Body of pancreas (tissue), 4 donors: ENCODE measurements around the gene EMC1. TPM values are rescaled to one million over a fixed set of nuclear protein-coding genes. Genes with fewer than 3 reads are reported as not detected.
"Not testable (repeated sequence)": the region's sequence is repeated elsewhere in the genome, so short reads cannot be mapped to it uniquely, and the experiment has no call there.

Experiments
- ATAC-seq: fragments of 150-250 bp; one replicate; pipeline ENCODE4 v1.9.1; 2016
- DNase-seq, 4 donors: peaks; one replicate each; pipeline ENCODE4 v3.0.0-alpha.2; 2019
- H3K27ac ChIP-seq, 4 donors: fragments of 200-600 bp; sonication (generic); 1 replicate in 3 of 4; 2 replicates in 1 of 4; pipeline versions ENCODE4 v1.5.1 to v1.6.1; 2016 to 2019; ENCODE audit warnings: mild to moderate bottlenecking in 1 of 4, mixed read lengths in 1 of 4, moderate library complexity in 1 of 4
- H3K27me3 ChIP-seq, 2 donors: fragments of 200-600 bp; sonication (generic); one replicate each; pipeline ENCODE4 v1.6.0; 2016; ENCODE audit warnings: mild to moderate bottlenecking in 1 of 2
- H3K36me3 ChIP-seq, 2 donors: fragments of 200-600 bp; sonication (generic); replicated peaks in 1 of 2; 2 replicates each; pipeline ENCODE4 v1.5.1; 2016; ENCODE audit warnings: low read depth in 2 of 2; ENCODE audit not compliant: insufficient read depth in 1 of 2
- H3K4me1 ChIP-seq: fragments of 200-600 bp; sonication (generic); one replicate; pipeline ENCODE4 v1.6.0; 2016
- H3K4me3 ChIP-seq, 2 donors: fragments of 200-600 bp; sonication (generic); 1 replicate in 1 of 2; 2 replicates in 1 of 2; pipeline ENCODE4 v1.5.1; 2016 to 2019
- H3K9me3 ChIP-seq, 3 donors: fragments of 200-600 bp; sonication (generic); 1 replicate in 2 of 3; 2 replicates in 1 of 3; pipeline ENCODE4 v1.5.1; 2016
- POLR2A ChIP-seq, 3 donors: fragments of 450-650 bp; IDR thresholded peaks; one replicate each; pipeline ENCODE4 v1.6.1; 2016; ENCODE audit warnings: antibody characterized with exemption in 3 of 3, mild to moderate bottlenecking in 2 of 3
- WGBS, 2 donors: methylation state at CpG; one replicate each; pipeline ENCODE4 v1.1.5; 2017; 5-methylcytosine and 5-hydroxymethylcytosine counted together
- intact Hi-C: fragments of 100-400 bp; cut with DNase I; formaldehyde crosslinking; loops from one replicate; pipeline ENCODE4 v1.15.1; 2023
- total RNA-seq, 2 donors: library from RNA; depleted of rRNA; stranded (reverse); fragments of >200 nt; gene quantifications; one replicate each; pipeline ENCODE4 v1.1.0, GENCODE V29; 2016
- TF ChIP-seq, protein P1 (sequence below), 7 experiments: fragments of 450-650 bp in 4 of 7; fragments of 200-600 bp in 3 of 7; sonication (generic) in 3 of 7; IDR thresholded peaks; one replicate each; pipeline ENCODE4 v1.5.1; 2016 to 2019; ENCODE audit warnings: antibody characterized with exemption in 7 of 7

Gene EMC1
- total RNA-seq, 2 donors from 2014 or later, result 15.3 to 23.7 TPM

DNA sequence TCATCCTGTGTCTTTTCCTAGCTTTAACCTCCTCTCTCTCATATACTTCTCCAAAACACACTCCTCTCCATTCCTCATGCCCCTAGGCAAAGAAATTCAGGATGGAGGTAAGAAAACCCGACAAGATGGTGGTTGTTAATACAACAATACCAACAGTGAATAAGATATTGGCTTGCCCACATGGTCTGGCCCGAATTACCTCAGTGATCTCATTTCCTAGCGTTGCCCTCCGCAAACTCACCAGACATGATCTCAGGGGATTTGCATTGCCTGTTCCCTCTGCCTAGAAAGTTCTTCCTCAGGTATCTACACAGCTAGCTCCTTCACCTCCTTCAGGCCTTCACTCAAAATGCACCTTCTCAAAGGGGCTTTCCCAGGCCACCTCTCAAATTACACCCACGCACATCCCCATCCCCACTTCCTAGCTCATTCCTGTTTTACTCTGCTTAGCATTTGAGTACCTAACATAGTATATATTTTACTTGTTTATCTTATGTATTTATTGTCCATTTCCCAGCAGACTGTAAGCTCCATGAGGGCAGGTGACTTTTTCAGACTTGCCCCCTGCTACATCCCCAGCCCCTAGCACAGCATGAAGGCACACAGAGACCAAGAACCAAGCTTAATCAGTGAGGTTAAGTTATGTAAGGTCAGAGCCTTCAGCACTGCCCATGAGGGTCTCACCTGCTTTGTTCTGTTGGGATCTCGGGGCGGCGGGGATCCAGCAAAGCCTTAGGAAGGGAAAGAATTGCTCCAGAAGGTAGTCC is 31.1 kb downstream of the EMC1 start:
- peaks cover 0 to 9% of the 10 kb centered on the region in 2 donors for H3K36me3 ChIP-seq
- intact Hi-C loops, result no loop called here
- ATAC-seq (no peak), DNase-seq (no peak)
- H3K27ac ChIP-seq, result no peak overlapping the region
- 90 to 97% methylated on average over 8 of the region's 8 CpGs for WGBS, 2 donors
- H3K4me3 ChIP-seq, result no peak overlapping the region
- H3K4me1 ChIP-seq, result peaks cover 3% of the 10 kb centered on the region
- H3K27me3 ChIP-seq, result no peaks in the 10 kb centered on the region
- TF ChIP-seq POLR2A (IDR thresholded peaks at IDR 0.05), result no peak
- TF ChIP-seq, protein P1, sequence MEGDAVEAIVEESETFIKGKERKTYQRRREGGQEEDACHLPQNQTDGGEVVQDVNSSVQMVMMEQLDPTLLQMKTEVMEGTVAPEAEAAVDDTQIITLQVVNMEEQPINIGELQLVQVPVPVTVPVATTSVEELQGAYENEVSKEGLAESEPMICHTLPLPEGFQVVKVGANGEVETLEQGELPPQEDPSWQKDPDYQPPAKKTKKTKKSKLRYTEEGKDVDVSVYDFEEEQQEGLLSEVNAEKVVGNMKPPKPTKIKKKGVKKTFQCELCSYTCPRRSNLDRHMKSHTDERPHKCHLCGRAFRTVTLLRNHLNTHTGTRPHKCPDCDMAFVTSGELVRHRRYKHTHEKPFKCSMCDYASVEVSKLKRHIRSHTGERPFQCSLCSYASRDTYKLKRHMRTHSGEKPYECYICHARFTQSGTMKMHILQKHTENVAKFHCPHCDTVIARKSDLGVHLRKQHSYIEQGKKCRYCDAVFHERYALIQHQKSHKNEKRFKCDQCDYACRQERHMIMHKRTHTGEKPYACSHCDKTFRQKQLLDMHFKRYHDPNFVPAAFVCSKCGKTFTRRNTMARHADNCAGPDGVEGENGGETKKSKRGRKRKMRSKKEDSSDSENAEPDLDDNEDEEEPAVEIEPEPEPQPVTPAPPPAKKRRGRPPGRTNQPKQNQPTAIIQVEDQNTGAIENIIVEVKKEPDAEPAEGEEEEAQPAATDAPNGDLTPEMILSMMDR (IDR thresholded peaks at IDR 0.05), result no peak
- H3K9me3 ChIP-seq, result no peaks in the 10 kb centered on the region

DNA sequence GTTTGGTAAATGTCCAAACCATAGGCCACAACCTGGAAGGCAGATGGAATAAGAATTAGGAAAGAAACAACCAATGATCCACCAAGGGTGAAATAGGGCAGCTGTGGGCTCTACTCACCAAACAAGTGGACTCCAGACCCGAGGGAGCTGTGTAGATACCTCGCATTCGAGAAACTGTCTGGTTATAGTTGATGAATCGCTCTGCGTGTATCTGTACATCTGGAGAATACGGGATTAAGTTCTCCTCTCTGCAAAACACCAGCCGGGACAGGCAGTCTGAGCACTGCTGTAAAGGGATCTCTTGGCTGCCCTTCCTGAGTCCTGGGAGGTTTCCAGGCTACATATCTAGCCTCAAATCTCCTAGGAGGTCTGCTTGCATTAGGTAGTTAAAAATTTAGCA is 31.9 kb downstream of the EMC1 start:
- ATAC-seq (no peak), DNase-seq (no peak)
- peaks cover 3% of the 10 kb centered on the region for H3K4me1 ChIP-seq
- intact Hi-C loops, result no loop called here
- TF ChIP-seq, protein P1 (IDR thresholded peaks at IDR 0.05), result no peak
- no peak for TF ChIP-seq POLR2A (IDR thresholded peaks at IDR 0.05)
- H3K9me3 ChIP-seq, result no peaks in the 10 kb centered on the region
- no peak overlapping the region for H3K4me3 ChIP-seq
- WGBS, 2 donors, result 94% methylated on average over 7 of the region's 7 CpGs
- H3K27me3 ChIP-seq, result no peaks in the 10 kb centered on the region
- H3K36me3 ChIP-seq, result peaks cover 0 to 9% of the 10 kb centered on the region in 2 donors
- no peak overlapping the region for H3K27ac ChIP-seq

DNA sequence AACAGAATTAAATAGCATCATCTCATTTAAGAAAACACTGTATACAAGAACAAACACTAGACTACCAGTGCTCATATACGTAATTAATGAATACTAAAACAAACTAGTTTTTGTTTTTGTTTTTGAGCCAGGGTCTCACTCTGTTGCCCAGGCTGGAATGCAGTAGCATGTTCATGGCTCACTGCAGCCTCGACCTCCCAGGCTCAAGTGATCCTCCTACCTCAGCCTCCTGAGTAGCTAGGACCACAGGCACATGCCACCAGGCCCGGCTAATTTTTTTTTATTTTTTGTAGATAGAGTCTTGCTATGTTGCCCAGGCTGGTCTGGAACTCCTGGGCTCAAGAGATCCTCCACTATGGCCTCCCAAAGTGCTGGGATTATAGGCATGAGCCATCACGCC is 34.7 kb downstream of the EMC1 start:
- peaks cover 20% of the 10 kb centered on the region for H3K4me1 ChIP-seq
- H3K27me3 ChIP-seq, H3K9me3 ChIP-seq, H3K4me3 ChIP-seq, intact Hi-C loops, DNase-seq, ATAC-seq, H3K27ac ChIP-seq, H3K36me3 ChIP-seq: not testable (repeated sequence)
- 93 to 97% methylated on average over 4 of the region's 4 CpGs for WGBS, 2 donors

DNA sequence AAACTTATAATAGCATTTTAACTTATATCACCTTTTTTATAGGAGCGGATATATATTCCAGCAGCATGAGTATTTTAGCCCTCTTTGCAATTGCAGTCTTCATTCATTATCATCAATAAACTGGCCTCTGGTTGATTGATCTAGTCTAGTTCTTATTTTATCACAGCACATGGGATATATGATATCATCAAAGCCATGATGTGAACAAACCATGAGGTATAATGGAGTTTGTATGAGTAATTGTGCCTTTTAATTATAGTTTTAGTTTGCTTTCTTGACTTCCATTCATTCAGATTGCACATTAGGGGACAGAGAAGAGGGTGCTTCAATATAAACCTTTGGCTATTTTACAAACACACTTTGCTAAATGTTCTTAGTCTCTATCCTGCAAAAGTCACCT is 37.7 kb downstream of the EMC1 start:
- 89 to 100% methylated on average over 1 of the region's 1 CpG for WGBS, 2 donors
- intact Hi-C loops, result no loop called here
- TF ChIP-seq POLR2A (IDR thresholded peaks at IDR 0.05), result no peak
- TF ChIP-seq, protein P1 (IDR thresholded peaks at IDR 0.05), result no peak
- H3K27me3 ChIP-seq, result no peaks in the 10 kb centered on the region
- ATAC-seq (no peak), DNase-seq (no peak)
- H3K36me3 ChIP-seq, result no peaks in the 10 kb centered on the region
- no peaks in the 10 kb centered on the region for H3K9me3 ChIP-seq
- H3K27ac ChIP-seq, result no peak overlapping the region
- peaks cover 34% of the 10 kb centered on the region for H3K4me1 ChIP-seq
- H3K4me3 ChIP-seq, result no peak overlapping the region

DNA sequence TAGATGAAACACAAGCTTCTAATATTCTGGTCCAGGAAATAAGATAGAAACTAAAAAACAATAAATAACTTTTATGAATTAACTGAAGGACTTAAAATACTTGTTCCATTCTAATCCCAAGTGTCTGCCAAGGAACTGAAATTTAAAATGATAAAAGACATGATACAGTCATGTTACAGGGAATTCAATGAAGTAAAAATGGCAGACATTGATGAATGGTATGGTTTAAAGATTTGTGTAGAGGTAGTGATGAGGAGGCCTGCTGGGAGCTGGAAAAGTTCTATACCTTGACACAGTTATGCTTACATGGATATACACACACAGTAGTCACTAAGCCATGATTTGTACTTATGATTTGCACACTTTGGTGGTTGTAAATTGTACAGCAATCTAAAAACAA is 39.2 kb downstream of the EMC1 start:
- intact Hi-C loops, result no loop called here
- no peak for ATAC-seq
- H3K27me3 ChIP-seq, result no peaks in the 10 kb centered on the region
- peak overlapping the region in 1 of 4 donors; percentile 94 for H3K27ac ChIP-seq
- no peak overlapping the region for H3K4me3 ChIP-seq
- no peak for DNase-seq
- H3K36me3 ChIP-seq, result no peaks in the 10 kb centered on the region
- TF ChIP-seq, protein P1 (IDR thresholded peaks at IDR 0.05), result no peak
- TF ChIP-seq POLR2A (IDR thresholded peaks at IDR 0.05), result no peak
- peaks cover 46% of the 10 kb centered on the region for H3K4me1 ChIP-seq
- H3K9me3 ChIP-seq, result no peaks in the 10 kb centered on the region
